ENCODE measurements around the gene ALS2CL. TPM values are rescaled to one million over a fixed set of nuclear protein-coding genes. Genes with fewer than 3 reads are reported as not detected.

ALS2CL gene
- total RNA-seq, 1 experiment from 2014 or later: 67.5 TPM

- intact Hi-C loops (cut with micrococcal nuclease; ENCODE audit: unreplicated experiment): no loop called here
- TF ChIP-seq EZH2 (IDR thresholded peaks at IDR 0.05; ENCODE audit: low read depth) (no peak), CTCF (conservative IDR thresholded peaks at IDR 0.05) (no peak)
- Histone ChIP-seq H3F3A (ENCODE audit: insufficient read depth, low read depth) (peaks cover 5% of the 10 kb centered on the region; the same call in 1 of the 2 replicates), H3K4me3 (no peak overlapping the region), H3K9me2 (ENCODE audit: insufficient read depth) (no peaks in the 10 kb centered on the region), H2AFZ (no peak overlapping the region), H3K36me3 (ENCODE audit: low read depth) (no peaks in the 10 kb centered on the region), H3K9me3 (ENCODE audit: insufficient read depth, low read depth) (no peaks in the 10 kb centered on the region), H3K27ac (no peak overlapping the region), H3K4me2 (no peak overlapping the region), H4K20me1 (ENCODE audit: insufficient read depth) (no peaks in the 10 kb centered on the region), H3K4me1 (replicated peaks; ENCODE audit: insufficient read depth) (peaks cover 28% of the 10 kb centered on the region), H3K27me3 (ENCODE audit: insufficient read depth, low read depth) (no peaks in the 10 kb centered on the region), H3K79me2 (ENCODE audit: low read depth) (no peaks in the 10 kb centered on the region)
- no peak for DNase-seq
- no TSS peak for BruUV-seq (replicated peaks)
- ChIA-PET CTCF (no interaction called here), POLR2A (ENCODE audit: unreplicated experiment) (no interaction called here)
Measured at GRCh38 chr3:46656778-46657556, 36.5 kb downstream of the ALS2CL start.

- Histone ChIP-seq H2AFZ (no peak overlapping the region), H3K36me3 (ENCODE audit: low read depth) (no peaks in the 10 kb centered on the region), H3K9me2 (ENCODE audit: insufficient read depth) (no peaks in the 10 kb centered on the region), H3K4me2 (no peak overlapping the region), H3K4me3 (no peak overlapping the region), H3K27ac (no peak overlapping the region), H3F3A (ENCODE audit: insufficient read depth, low read depth) (peaks cover 5% of the 10 kb centered on the region; the same call in 1 of the 2 replicates), H3K27me3 (ENCODE audit: insufficient read depth, low read depth) (no peaks in the 10 kb centered on the region), H3K4me1 (replicated peaks; ENCODE audit: insufficient read depth) (0 out of 2 replicates have a peak, but pooled peaks cover 13% of the 10 kb centered on the region), H3K9me3 (ENCODE audit: insufficient read depth, low read depth) (no peaks in the 10 kb centered on the region), H4K20me1 (ENCODE audit: insufficient read depth) (no peaks in the 10 kb centered on the region), H3K79me2 (ENCODE audit: low read depth) (no peaks in the 10 kb centered on the region)
- POLR2A ChIA-PET (ENCODE audit: unreplicated experiment): no interaction called here
- CTCF ChIA-PET: no interaction called here
- TF ChIP-seq CTCF (conservative IDR thresholded peaks at IDR 0.05): no peak
- intact Hi-C loops (cut with micrococcal nuclease; ENCODE audit: unreplicated experiment): no loop called here
- BruUV-seq (replicated peaks): no TSS peak
- DNase-seq: no peak
Measured at GRCh38 chr3:46655271-46655670, 38.2 kb downstream of the ALS2CL start.

GRCh38 chr3:46651084-46651483 is 42.4 kb downstream of the ALS2CL start:
- Histone ChIP-seq H3K36me3 (ENCODE audit: low read depth) (no peaks in the 10 kb centered on the region), H3K79me2 (ENCODE audit: low read depth) (no peaks in the 10 kb centered on the region), H3K4me3 (no peak overlapping the region), H3K27ac (no peak overlapping the region), H2AFZ (no peak overlapping the region), H3K27me3 (ENCODE audit: insufficient read depth, low read depth) (no peaks in the 10 kb centered on the region), H3K4me2 (no peak overlapping the region), H3K9me2 (ENCODE audit: insufficient read depth) (no peaks in the 10 kb centered on the region), H3K4me1 (replicated peaks; ENCODE audit: insufficient read depth) (no peaks in the 10 kb centered on the region), H3K9me3 (ENCODE audit: insufficient read depth, low read depth) (no peaks in the 10 kb centered on the region), H4K20me1 (ENCODE audit: insufficient read depth) (no peaks in the 10 kb centered on the region), H3F3A (ENCODE audit: insufficient read depth, low read depth) (no peaks in the 10 kb centered on the region)
- no TSS peak for BruUV-seq (replicated peaks)
- ChIA-PET CTCF (no interaction called here), POLR2A (ENCODE audit: unreplicated experiment) (interaction anchor here (0.7 kb wide), 1 partner anchor 339 kb away, joined by 4 read pairs; no protein-coding TSS in a partner anchor)
- no peak for DNase-seq
- no peak for TF ChIP-seq CTCF (conservative IDR thresholded peaks at IDR 0.05)
- no peak for TF ChIP-seq EZH2 (IDR thresholded peaks at IDR 0.05; ENCODE audit: low read depth)
- intact Hi-C loops (cut with micrococcal nuclease; ENCODE audit: unreplicated experiment): no loop called here

All from PC-9 (cell line).